Esophagus (tissue), 2 donors: ENCODE results near the gene ATP8A2. TPM values are rescaled to one million over a fixed set of nuclear protein-coding genes. Genes with fewer than 3 reads are reported as not detected.

ENCODE experiments used
- H3K27ac ChIP-seq, 2 donors: one replicate each; pipeline ENCODE4 v1.5.1; 2013; ENCODE audit warnings: low read depth in 2 of 2, mild to moderate bottlenecking in 2 of 2, inconsistent platforms in 1 of 2, low read length in 1 of 2, moderate library complexity in 1 of 2
- H3K27me3 ChIP-seq, 2 donors: one replicate each; pipeline ENCODE4 v1.6.1; 2013; ENCODE audit warnings: low read length in 2 of 2, control low read depth in 1 of 2, mild to moderate bottlenecking in 1 of 2; ENCODE audit not compliant: insufficient read depth in 2 of 2, control insufficient read depth in 1 of 2
- H3K36me3 ChIP-seq, 2 donors: one replicate each; pipeline ENCODE4 v1.6.1; 2013; ENCODE audit warnings: low read length in 1 of 2; ENCODE audit not compliant: control insufficient read depth in 2 of 2, insufficient read depth in 2 of 2
- H3K4me1 ChIP-seq, 2 donors: one replicate each; pipeline ENCODE4 v1.6.1; 2013; ENCODE audit warnings: low read length in 1 of 2; ENCODE audit not compliant: control insufficient read depth in 2 of 2, insufficient read depth in 2 of 2
- H3K4me3 ChIP-seq, 2 donors: one replicate each; pipeline ENCODE4 v1.5.1; 2013; ENCODE audit warnings: low read length in 2 of 2, mild to moderate bottlenecking in 2 of 2, low read depth in 1 of 2, moderate library complexity in 1 of 2
- H3K9me3 ChIP-seq, 2 donors: one replicate each; pipeline ENCODE4 v1.6.1; 2013; ENCODE audit warnings: mild to moderate bottlenecking in 2 of 2, low read depth in 1 of 2, low read length in 1 of 2, moderate library complexity in 1 of 2; ENCODE audit not compliant: control insufficient read depth in 2 of 2, insufficient read depth in 1 of 2
- WGBS, 2 donors: extraction: QIAGEN DNeasy Blood & Tissue Kit; methylation state at CpG; one replicate each; pipeline ENCODE4 v1.1.7; 2013; 5-methylcytosine and 5-hydroxymethylcytosine counted together
- polyA plus RNA-seq, 2 donors: library from polyadenylated mRNA; stranded (reverse); fragments of 200-250 nt; gene quantifications; one replicate each; pipeline ENCODE4 v1.2.3, GENCODE V29; 2013
- donor health status: healthy with polysubstance abuse.
- donor health status: Bipolar disorder and iron deficiency.

ATP8A2 gene
- polyA plus RNA-seq, 2 donors, result 0.01 TPM; not detected in 1

DNA sequence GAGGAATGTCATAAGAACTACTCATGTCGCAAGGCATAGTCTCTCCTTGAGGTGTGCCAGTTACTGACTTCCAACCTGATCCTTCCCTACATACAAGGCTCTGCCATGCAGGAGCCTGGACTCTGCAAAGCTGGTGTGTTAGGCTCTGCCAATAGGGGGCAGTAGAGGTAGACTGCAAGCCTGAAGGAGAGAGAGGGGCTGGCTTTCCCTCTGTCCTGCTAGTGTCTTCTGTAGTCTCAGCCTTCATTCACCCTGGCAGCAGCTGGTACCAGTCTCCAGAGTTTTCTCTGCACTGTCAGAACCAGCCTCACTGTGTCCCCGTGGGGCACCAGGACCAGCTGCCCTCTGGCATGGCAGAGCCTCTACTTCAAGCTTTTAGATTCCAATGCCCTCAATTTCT is 665.5 kb downstream of the ATP8A2 start:
- WGBS, 2 donors, result 46 to 50% methylated on average over 2 of the region's 2 CpGs
- Histone ChIP-seq H3K36me3 (no peaks in the 10 kb centered on the region), H3K4me1 (no peaks in the 10 kb centered on the region), H3K9me3 (no peaks in the 10 kb centered on the region), H3K27me3 (peaks cover 0 to 7% of the 10 kb centered on the region in 2 donors), H3K27ac (no peak overlapping the region), H3K4me3 (no peak overlapping the region)

DNA sequence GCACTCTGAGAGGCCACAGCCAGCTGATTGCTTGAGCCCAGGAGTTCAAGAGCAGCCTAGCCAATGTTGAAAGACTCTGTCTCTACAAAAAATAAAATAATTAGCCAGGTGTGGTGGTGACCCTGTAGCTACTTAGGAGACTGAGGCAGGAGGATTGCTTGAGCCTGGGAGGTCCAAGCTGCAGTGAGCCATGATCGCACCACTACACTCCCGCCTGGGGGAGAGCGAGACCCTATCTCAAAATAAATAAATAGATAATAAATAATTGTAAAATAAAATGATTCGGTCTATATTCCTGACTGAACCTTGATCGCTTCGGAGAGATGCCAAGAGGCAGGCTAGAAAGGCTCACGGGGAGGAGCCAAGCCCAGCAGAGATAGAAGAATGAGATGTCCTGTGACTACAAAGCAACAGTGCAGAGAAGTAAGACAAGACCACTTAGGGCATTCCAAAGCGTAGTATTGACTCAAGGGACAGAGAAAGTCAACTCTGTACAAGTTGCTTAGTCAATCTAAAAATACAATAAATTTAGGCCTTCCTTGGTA is 667.2 kb downstream of the ATP8A2 start:
- Histone ChIP-seq H3K27me3 (peaks cover 0 to 7% of the 10 kb centered on the region in 2 donors), H3K27ac (no peak overlapping the region), H3K9me3 (no peaks in the 10 kb centered on the region), H3K36me3 (no peaks in the 10 kb centered on the region), H3K4me3 (no peak overlapping the region), H3K4me1 (no peaks in the 10 kb centered on the region)
- WGBS, 2 donors, result 92 to 96% methylated on average over 8 of the region's 8 CpGs

DNA sequence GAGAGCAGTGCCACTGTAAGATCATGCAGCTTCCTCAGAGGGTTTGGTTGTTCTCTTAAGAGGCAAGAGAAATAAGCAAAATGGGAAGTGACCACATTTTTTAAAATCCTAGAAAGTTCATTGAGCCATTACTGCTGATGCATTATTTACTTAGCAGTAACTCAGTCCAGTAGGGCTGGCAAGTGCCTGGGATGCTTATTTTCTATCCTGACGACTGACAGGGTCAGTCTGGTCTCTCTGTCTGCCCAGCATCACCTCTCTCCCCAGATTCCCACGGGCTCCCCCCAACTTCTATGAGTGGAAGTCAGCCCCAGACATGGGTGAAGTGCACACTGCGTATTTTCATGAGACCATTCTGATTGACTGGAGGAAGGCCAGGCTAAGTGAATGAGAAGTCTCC is 669.7 kb downstream of the ATP8A2 start:
- H3K9me3 ChIP-seq, result no peaks in the 10 kb centered on the region
- no peak overlapping the region for H3K27ac ChIP-seq
- no peak overlapping the region for H3K4me3 ChIP-seq
- WGBS, 2 donors, result 67 to 72% methylated on average over 3 of the region's 3 CpGs
- no peaks in the 10 kb centered on the region for H3K36me3 ChIP-seq
- H3K27me3 ChIP-seq, result peaks cover 0 to 7% of the 10 kb centered on the region in 2 donors
- H3K4me1 ChIP-seq, result no peaks in the 10 kb centered on the region

DNA sequence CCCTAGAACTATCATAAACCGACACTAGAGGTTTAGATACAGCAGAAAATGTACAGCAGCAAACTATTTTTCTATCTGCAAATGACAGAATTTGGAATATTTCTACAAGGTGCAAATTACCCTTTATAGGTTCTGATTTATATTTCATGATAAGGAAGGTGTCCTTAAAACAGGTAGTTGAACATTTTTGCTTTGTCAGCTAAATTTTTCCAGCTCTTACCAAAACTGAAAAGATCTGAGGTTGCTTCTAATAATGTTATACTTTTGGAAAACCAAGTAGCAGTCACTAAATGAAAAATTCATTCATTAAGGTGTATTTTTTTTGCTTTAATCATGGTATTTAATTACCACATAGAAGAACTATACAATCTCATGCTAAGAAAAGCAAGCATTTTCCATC is 671.0 kb downstream of the ATP8A2 start:
- Histone ChIP-seq H3K27me3 (peaks cover 0 to 7% of the 10 kb centered on the region in 2 donors), H3K36me3 (no peaks in the 10 kb centered on the region), H3K4me3 (no peak overlapping the region), H3K4me1 (no peaks in the 10 kb centered on the region), H3K9me3 (no peaks in the 10 kb centered on the region), H3K27ac (no peak overlapping the region)
- 76 to 78% methylated on average over 1 of the region's 1 CpG for WGBS, 2 donors

DNA sequence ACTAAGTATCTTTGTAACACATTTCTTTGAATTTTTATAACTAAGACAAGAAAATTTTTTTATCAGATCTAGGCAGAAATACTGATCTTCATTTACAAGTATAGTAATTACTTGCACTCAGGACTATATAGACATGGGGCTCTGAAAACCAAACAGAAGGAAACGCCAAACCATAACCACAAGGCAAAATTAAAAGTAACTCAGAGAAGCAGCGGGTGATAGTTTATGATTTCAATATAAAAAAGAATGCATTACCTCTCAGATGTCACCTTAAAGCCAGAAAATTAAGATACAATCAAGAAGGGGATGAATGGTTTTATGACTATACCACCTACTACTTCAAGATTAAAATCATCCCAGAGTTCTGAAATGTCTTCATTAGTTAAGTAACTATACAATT is 673.4 kb downstream of the ATP8A2 start:
- H3K36me3 ChIP-seq, result no peaks in the 10 kb centered on the region
- H3K4me3 ChIP-seq, result no peak overlapping the region
- 75 to 80% methylated on average over 2 of the region's 2 CpGs for WGBS, 2 donors
- no peaks in the 10 kb centered on the region for H3K4me1 ChIP-seq
- H3K9me3 ChIP-seq, result no peaks in the 10 kb centered on the region
- no peak overlapping the region for H3K27ac ChIP-seq
- H3K27me3 ChIP-seq, result peaks cover 0 to 11% of the 10 kb centered on the region in 2 donors

DNA sequence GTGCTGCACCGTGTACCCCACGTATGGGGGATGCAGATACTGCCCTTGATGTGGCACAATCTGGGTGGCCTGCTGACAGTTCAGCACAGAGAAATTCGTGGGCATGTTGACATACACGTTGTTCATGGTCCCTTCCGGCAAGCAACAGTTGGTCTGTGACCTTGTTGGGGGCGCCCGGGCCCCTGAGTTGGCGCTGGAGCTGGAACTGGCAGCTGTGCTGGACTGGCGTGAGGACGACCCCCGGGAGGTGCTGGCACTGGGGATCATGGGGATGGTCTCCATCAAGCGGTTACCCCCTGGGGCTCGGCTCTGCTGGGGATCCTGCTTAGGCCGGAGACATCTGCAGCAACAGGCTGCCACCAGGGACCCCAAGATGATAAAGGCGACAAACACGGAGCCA is 674.9 kb downstream of the ATP8A2 start:
- Histone ChIP-seq H3K27ac (no peak overlapping the region), H3K36me3 (no peaks in the 10 kb centered on the region), H3K27me3 (peaks cover 9 to 10% of the 10 kb centered on the region in 2 donors), H3K4me1 (peaks cover 0 to 11% of the 10 kb centered on the region in 2 donors), H3K9me3 (no peaks in the 10 kb centered on the region), H3K4me3 (no peak overlapping the region)
- WGBS, 2 donors, result 91 to 94% methylated on average over 16 of the region's 16 CpGs

DNA sequence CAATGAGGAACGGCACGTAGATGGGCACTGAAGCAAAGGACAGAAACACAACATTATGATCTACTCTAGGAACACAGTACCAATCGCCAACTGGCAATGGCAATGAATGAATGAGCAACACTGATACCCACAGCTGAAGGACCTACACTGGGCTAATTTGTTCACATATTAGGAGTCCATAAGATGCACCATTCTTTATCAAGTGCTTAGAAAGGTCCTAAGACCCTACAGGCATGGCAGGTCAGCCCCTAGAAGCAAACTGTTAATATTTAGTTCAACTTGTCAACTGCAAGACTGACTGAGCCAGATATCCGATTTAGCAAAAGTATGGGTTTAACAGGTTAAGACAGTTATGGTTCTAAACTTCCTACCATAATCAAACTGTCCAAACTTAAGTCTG is 675.3 kb downstream of the ATP8A2 start:
- Histone ChIP-seq H3K27ac (no peak overlapping the region), H3K36me3 (no peaks in the 10 kb centered on the region), H3K4me1 (peaks cover 0 to 13% of the 10 kb centered on the region in 2 donors), H3K27me3 (peaks cover 6 to 10% of the 10 kb centered on the region in 2 donors), H3K4me3 (no peak overlapping the region), H3K9me3 (no peaks in the 10 kb centered on the region)
- 90 to 96% methylated on average over 4 of the region's 4 CpGs for WGBS, 2 donors

DNA sequence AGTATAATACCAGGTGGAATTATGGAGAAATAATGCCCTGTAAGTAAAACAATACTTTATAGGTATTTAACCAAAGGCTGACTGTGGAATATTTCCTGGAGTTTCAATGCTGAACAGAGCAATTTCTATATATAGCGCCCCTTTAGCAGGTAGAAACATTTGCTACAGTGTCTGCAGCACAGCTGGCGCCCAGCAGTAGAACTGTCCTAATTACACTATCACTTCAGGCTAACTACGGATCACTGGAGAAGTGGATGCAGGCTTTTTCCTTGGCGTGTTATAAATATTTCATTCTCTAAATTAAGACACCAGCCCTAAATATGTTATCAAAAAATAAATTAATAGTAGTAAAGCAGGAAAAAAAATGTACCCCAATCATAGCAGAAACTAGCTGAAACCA is 677.0 kb downstream of the ATP8A2 start:
- no peak overlapping the region for H3K4me3 ChIP-seq
- H3K27ac ChIP-seq, result no peak overlapping the region
- H3K27me3 ChIP-seq, result peaks cover 4 to 10% of the 10 kb centered on the region in 2 donors
- 52 to 67% methylated on average over 4 of the region's 4 CpGs for WGBS, 2 donors
- H3K4me1 ChIP-seq, result peaks cover 0 to 13% of the 10 kb centered on the region in 2 donors
- H3K36me3 ChIP-seq, result no peaks in the 10 kb centered on the region
- no peaks in the 10 kb centered on the region for H3K9me3 ChIP-seq

DNA sequence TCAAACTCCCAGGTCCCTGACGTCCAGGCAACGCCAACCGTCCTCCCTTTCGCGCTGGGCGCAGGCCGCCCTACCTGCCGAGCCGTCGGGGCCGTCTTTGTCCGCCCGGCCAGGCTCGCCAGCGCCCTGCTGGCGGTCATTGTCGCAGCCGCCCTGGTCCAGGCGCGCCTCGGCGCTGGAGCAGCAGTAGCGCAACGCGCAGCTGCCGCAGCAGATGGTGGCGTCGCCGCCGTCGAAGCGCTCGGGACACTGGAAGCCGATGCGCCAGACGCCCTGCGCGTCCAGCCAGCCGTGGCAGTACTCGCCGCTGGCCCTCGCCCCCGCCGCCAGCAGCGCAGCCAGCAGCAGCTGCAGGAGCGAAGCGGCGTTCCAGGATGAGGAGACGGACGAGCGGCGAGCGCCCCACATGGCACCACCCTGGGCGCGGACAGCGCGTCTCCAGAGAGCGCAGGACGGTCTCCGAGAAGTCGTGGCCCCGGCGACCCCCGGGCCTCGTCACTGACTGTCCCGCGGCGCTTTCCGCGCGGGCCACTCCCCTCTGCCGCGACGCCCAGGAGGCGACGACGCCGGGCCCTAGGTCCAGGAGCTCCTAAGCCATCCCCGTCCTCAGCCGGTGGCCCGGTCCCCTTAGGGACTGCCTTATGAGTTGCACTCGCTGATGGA is 678.9 kb downstream of the ATP8A2 start:
- Histone ChIP-seq H3K27me3 (peaks cover 4 to 10% of the 10 kb centered on the region in 2 donors), H3K4me3 (no peak overlapping the region), H3K36me3 (no peaks in the 10 kb centered on the region), H3K4me1 (peaks cover 0 to 13% of the 10 kb centered on the region in 2 donors), H3K27ac (no peak overlapping the region), H3K9me3 (no peaks in the 10 kb centered on the region)
- WGBS, 2 donors, result 6 to 7% methylated on average over 70 to 82 of the region's 82 CpGs

DNA sequence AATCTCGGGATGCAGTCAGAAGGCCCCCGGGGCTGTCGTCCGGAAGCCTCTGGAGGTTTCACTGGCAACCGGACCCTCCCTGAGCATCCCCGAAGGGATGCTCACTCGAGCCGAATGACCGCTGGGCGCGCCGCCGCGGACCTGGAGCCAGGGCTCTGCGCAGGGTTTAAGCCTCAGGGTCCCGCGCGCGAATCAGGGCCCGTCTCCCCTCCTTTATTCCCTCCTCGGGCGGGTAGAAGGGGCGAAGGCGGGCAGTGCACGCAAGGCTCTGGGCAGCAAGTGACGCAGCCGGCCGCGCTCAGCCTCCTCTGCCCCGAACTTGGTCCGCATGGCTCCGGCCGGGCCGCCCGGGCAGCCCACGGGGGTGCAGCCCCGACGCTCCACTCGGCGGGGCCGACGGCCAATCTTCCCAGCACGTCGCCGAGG is 679.5 kb downstream of the ATP8A2 start:
- H3K36me3 ChIP-seq, result no peaks in the 10 kb centered on the region
- no peak overlapping the region for H3K27ac ChIP-seq
- peaks cover 4 to 10% of the 10 kb centered on the region in 2 donors for H3K27me3 ChIP-seq
- H3K4me1 ChIP-seq, result peaks cover 0 to 13% of the 10 kb centered on the region in 2 donors
- no peaks in the 10 kb centered on the region for H3K9me3 ChIP-seq
- H3K4me3 ChIP-seq, result peak overlapping the region; percentile 33 to 42
- WGBS, 2 donors, result 2 to 4% methylated on average over 26 to 45 of the region's 45 CpGs
